Adrenal gland (tissue), 12 donors: ENCODE results near the gene COL24A1. TPM values are rescaled to one million over a fixed set of nuclear protein-coding genes. Genes with fewer than 3 reads are reported as not detected.
"Not testable (repeated sequence)": the region's sequence is repeated elsewhere in the genome, so short reads cannot be mapped to it uniquely, and the experiment has no call there.

Experiments
- DNase-seq, 7 donors: peaks; one replicate each; pipeline ENCODE4 v3.0.0-alpha.2; 2019 to 2020
- H3K27ac ChIP-seq, 5 donors: fragments of 200-600 bp; sonication (generic) in 4 of 5; 1 replicate in 3 of 5; 2 replicates in 2 of 5; pipeline versions ENCODE4 v1.5.1 to v1.8.0; 2016 to 2020; ENCODE audit warnings: mild to moderate bottlenecking in 1 of 5
- H3K27me3 ChIP-seq: fragments of 200-600 bp; 2 replicates; pipeline ENCODE4 v1.8.0; 2021
- H3K36me3 ChIP-seq, 2 donors: fragments of 200-600 bp; replicated peaks in 1 of 2; 1 replicate in 1 of 2; 2 replicates in 1 of 2; pipeline versions ENCODE4 v1.5.1 to v1.8.0; 2018 to 2022
- H3K4me1 ChIP-seq, 2 donors: fragments of 200-600 bp; replicated peaks in 1 of 2; 1 replicate in 1 of 2; 2 replicates in 1 of 2; pipeline versions ENCODE4 v1.5.1 to v1.8.0; 2018 to 2021
- H3K4me3 ChIP-seq, 4 donors: fragments of 200-600 bp; sonication (generic) in 3 of 4; one replicate each; pipeline ENCODE4 v1.5.1; 2016 to 2018
- H3K9me3 ChIP-seq, 3 donors: fragments of 200-600 bp; sonication (generic) in 1 of 3; replicated peaks in 1 of 3; 1 replicate in 2 of 3; 2 replicates in 1 of 3; pipeline versions ENCODE4 v1.5.1 to v1.8.0; 2016 to 2021
- POLR2A ChIP-seq, 2 donors: fragments of 450-650 bp; IDR thresholded peaks; one replicate each; pipeline ENCODE4 v1.6.1; 2017; ENCODE audit warnings: antibody characterized with exemption in 2 of 2, mild to moderate bottlenecking in 2 of 2, moderate library complexity in 1 of 2
- WGBS, 4 donors: extraction: QIAGEN DNeasy Blood & Tissue Kit in 2 of 4; methylation state at CpG; one replicate each; pipeline versions ENCODE4 v1.1.5 to v1.1.7; 2013 to 2017; 5-methylcytosine and 5-hydroxymethylcytosine counted together
- intact Hi-C, 2 donors: fragments of 100-400 bp; cut with DNase I; formaldehyde crosslinking; loops; one replicate each; pipeline versions ENCODE4 v1.14.1 to v1.15.0; 2022 to 2023
- polyA plus RNA-seq, 3 donors: library from polyadenylated mRNA; stranded (reverse); fragments of 200-250 nt in 2 of 3; fragments of 350-450 nt in 1 of 3; fragmentation: Illumina TruSeq in 1 of 3; extraction: RNeasy Lipid Tissue Mini Kit (QIAGEN cat#74804) in 1 of 3; gene quantifications; one replicate each; pipeline ENCODE4 v1.2.3, GENCODE V29; 2013 to 2014
- total RNA-seq, 9 donors: library from RNA; depleted of rRNA in 4 of 9; stranded (reverse); fragments of >200 nt in 4 of 9; fragments of 120-200 nt in 1 of 9; fragmentation: NEBNext Ultra II Directional in 1 of 9; extraction: Animal tissue kit (Norgen Biotek cat#: 25700) in 1 of 9; gene quantifications; one replicate each; pipeline versions ENCODE4 v1.1.0 to v1.2.4, GENCODE V29; 2013 to 2023
- TF ChIP-seq, protein P1 (sequence below), 6 experiments: fragments of 450-650 bp in 4 of 6; fragments of 200-600 bp in 2 of 6; sonication (generic) in 1 of 6; IDR thresholded peaks; 1 replicate in 5 of 6; 2 replicates in 1 of 6; pipeline versions ENCODE4 v1.5.1 to v1.8.0; 2016 to 2021; ENCODE audit warnings: antibody characterized with exemption in 6 of 6, mild to moderate bottlenecking in 2 of 6, moderate library complexity in 1 of 6
- donor health status: healthy with polysubstance abuse.
- donor health status: Bipolar disorder and iron deficiency.
- donor health status: DM: yes; HTN: yes; CAD: no.
- donor health status: DM: no; HTN: no; CAD: no.
- donor health status: DM: no; HTN: no; CAD: no.
- donor health status: DM: yes; HTN: yes; CAD: no.

COL24A1 gene
- total and polyA plus RNA-seq, 12 donors = 0.02 to 0.50 (median 0.11) TPM; not detected in 3

GRCh38 chr1:85743814-85744213 lies 412.8 kb downstream of the COL24A1 start:
- H3K27me3 ChIP-seq = no peaks in the 10 kb centered on the region
- no peak overlapping the region for H3K27ac ChIP-seq
- no peaks in the 10 kb centered on the region for H3K4me1 ChIP-seq
- intact Hi-C loops = no loop called here
- no peaks in the 10 kb centered on the region for H3K9me3 ChIP-seq
- no peak for DNase-seq
- H3K36me3 ChIP-seq = no peaks in the 10 kb centered on the region
- H3K4me3 ChIP-seq = no peak overlapping the region
- WGBS, 4 donors = 70 to 80% (median 71%) methylated on average over 3 of the region's 3 CpGs
- TF ChIP-seq POLR2A (IDR thresholded peaks at IDR 0.05) = no peak
- TF ChIP-seq, protein P1, sequence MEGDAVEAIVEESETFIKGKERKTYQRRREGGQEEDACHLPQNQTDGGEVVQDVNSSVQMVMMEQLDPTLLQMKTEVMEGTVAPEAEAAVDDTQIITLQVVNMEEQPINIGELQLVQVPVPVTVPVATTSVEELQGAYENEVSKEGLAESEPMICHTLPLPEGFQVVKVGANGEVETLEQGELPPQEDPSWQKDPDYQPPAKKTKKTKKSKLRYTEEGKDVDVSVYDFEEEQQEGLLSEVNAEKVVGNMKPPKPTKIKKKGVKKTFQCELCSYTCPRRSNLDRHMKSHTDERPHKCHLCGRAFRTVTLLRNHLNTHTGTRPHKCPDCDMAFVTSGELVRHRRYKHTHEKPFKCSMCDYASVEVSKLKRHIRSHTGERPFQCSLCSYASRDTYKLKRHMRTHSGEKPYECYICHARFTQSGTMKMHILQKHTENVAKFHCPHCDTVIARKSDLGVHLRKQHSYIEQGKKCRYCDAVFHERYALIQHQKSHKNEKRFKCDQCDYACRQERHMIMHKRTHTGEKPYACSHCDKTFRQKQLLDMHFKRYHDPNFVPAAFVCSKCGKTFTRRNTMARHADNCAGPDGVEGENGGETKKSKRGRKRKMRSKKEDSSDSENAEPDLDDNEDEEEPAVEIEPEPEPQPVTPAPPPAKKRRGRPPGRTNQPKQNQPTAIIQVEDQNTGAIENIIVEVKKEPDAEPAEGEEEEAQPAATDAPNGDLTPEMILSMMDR (IDR thresholded peaks at IDR 0.05) = no peak

DNA sequence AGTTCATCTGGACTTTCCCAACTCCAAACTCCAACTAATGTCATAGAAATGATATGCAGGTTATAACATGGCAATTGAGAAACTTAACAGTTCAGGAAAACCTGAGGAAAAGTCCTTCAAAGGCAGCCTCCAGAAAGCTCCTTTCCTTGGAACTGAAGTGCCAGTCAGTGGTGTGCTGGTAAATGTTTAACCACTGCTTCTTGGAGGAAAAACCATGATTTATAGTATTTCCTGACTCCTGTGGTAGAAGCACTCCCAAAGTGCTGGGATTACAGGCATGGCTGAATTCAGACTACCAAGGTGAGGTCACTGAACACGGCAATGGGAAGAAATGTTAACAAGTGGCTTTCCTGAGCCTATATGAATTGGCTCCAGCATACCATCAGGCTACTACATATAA lies 421.6 kb downstream of the COL24A1 start:
- Histone ChIP-seq H3K27ac (no peak overlapping the region), H3K27me3 (no peaks in the 10 kb centered on the region), H3K4me1 (no peaks in the 10 kb centered on the region), H3K9me3 (peaks cover 0 to 7% (median 0%) of the 10 kb centered on the region in 3 donors), H3K36me3 (no peaks in the 10 kb centered on the region), H3K4me3 (no peak overlapping the region)
- TF ChIP-seq, protein P1 (IDR thresholded peaks at IDR 0.05) = no peak
- no peak for TF ChIP-seq POLR2A (IDR thresholded peaks at IDR 0.05)
- WGBS, 4 donors = 45 to 58% (median 57%) methylated on average over 1 of the region's 1 CpG
- intact Hi-C loops = no loop called here
- DNase-seq = no peak

- Histone ChIP-seq H3K4me3 (no peak overlapping the region), H3K4me1 (no peaks in the 10 kb centered on the region), H3K36me3 (no peaks in the 10 kb centered on the region), H3K27ac (no peak overlapping the region), H3K9me3 (peaks cover 0 to 4% (median 0%) of the 10 kb centered on the region in 3 donors), H3K27me3 (no peaks in the 10 kb centered on the region)
- intact Hi-C loops = no loop called here
- WGBS, 4 donors = 82 to 92% (median 85%) methylated on average over 7 of the region's 7 CpGs
- TF ChIP-seq, protein P1 (IDR thresholded peaks at IDR 0.05) = no peak
- TF ChIP-seq POLR2A (IDR thresholded peaks at IDR 0.05) = no peak
- DNase-seq = no peak
Measured at GRCh38 chr1:85718678-85719340, 437.8 kb downstream of the COL24A1 start.

GRCh38 chr1:85714418-85715114 lies 442.0 kb downstream of the COL24A1 start:
- WGBS, 4 donors = 74 to 80% (median 79%) methylated on average over 14 of the region's 14 CpGs
- H3K27me3 ChIP-seq, H3K27ac ChIP-seq, DNase-seq, H3K9me3 ChIP-seq, H3K4me3 ChIP-seq, H3K36me3 ChIP-seq, H3K4me1 ChIP-seq, intact Hi-C loops: not testable (repeated sequence)
